ENCODE results near the gene MORF4L2.

Gene MORF4L2

GRCh38 chrX:103631145-103631544 is 55.4 kb downstream of the MORF4L2 start:
- DNase-seq = no peak

- no peak for DNase-seq
These were observed 56.4 kb downstream of the MORF4L2 start for GRCh38 chrX:103630171-103630511.

- DNase-seq = peak; percentile 33
These were observed 57.0 kb downstream of the MORF4L2 start for GRCh38 chrX:103629318-103630170.

GRCh38 chrX:103628386-103629317 is 57.8 kb downstream of the MORF4L2 start, which contains the start of gene TCEAL1:
Gene TCEAL1, plus strand, starts transcription at chrX:103628975. Its CDS starts 942 bp downstream, at chrX:103629917.
- peak; percentile 21 for DNase-seq

- DNase-seq = no peak
These were observed 59.6 kb downstream of the MORF4L2 start for GRCh38 chrX:103626855-103627254.
